Heart right ventricle (tissue), 16 donors: ENCODE results near the gene SPHKAP. TPM values are rescaled to one million over a fixed set of nuclear protein-coding genes. Genes with fewer than 3 reads are reported as not detected.
A peak's percentile ranks its signal among the peaks of the same experiment; 100 is the strongest.
"Not testable (repeated sequence)": the region's sequence is repeated elsewhere in the genome, so short reads cannot be mapped to it uniquely, and the experiment has no call there.

Experiments used
- ATAC-seq, 8 donors: fragments of 200-7000 bp; cut with Tn5 transposase; one replicate each; pipeline ENCODE4 v1.9.1; 2020; ENCODE audit warnings: mild to moderate bottlenecking in 8 of 8, moderate library complexity in 8 of 8, moderate number of reproducible peaks in 1 of 8
- DNase-seq, 2 donors: peaks; one replicate each; pipeline ENCODE4 v3.0.0-alpha.2; 2020
- H3K27ac ChIP-seq, 10 donors: fragments of 200-600 bp; sonication (generic) in 2 of 10; one replicate each; pipeline versions ENCODE4 v1.5.0 to v1.8.0; 2020 to 2022; ENCODE audit warnings: mild to moderate bottlenecking in 3 of 10
- H3K27me3 ChIP-seq, 7 donors: fragments of 200-600 bp; one replicate each; pipeline ENCODE4 v1.8.0; 2021 to 2022; ENCODE audit warnings: mild to moderate bottlenecking in 2 of 7
- H3K36me3 ChIP-seq, 9 donors: fragments of 200-600 bp; sonication (generic) in 1 of 9; one replicate each; pipeline versions ENCODE4 v1.5.0 to v1.8.0; 2020 to 2022; ENCODE audit warnings: mild to moderate bottlenecking in 2 of 9
- H3K4me1 ChIP-seq, 9 donors: fragments of 200-600 bp; sonication (generic) in 1 of 9; one replicate each; pipeline versions ENCODE4 v1.5.0 to v1.8.0; 2020 to 2022; ENCODE audit warnings: mild to moderate bottlenecking in 4 of 9
- H3K4me3 ChIP-seq, 10 donors: fragments of 200-600 bp; sonication (generic) in 2 of 10; one replicate each; pipeline versions ENCODE4 v1.5.0 to v1.8.0; 2020 to 2022; ENCODE audit warnings: mild to moderate bottlenecking in 7 of 10, moderate library complexity in 2 of 10
- H3K9me3 ChIP-seq, 11 donors: fragments of 200-600 bp in 10 of 11; sonication (generic) in 2 of 11; one replicate each; pipeline versions ENCODE4 v1.5.0 to v1.8.0; 2013 to 2022; ENCODE audit warnings: mild to moderate bottlenecking in 2 of 11, control low read depth in 1 of 11, moderate library complexity in 1 of 11
- CTCF ChIP-seq, 9 donors: fragments of 200-600 bp; sonication (generic) in 2 of 9; IDR thresholded peaks; one replicate each; pipeline versions ENCODE4 v1.5.0 to v1.8.0; 2021 to 2022; ENCODE audit warnings: antibody characterized with exemption in 9 of 9, mild to moderate bottlenecking in 5 of 9, moderate library complexity in 1 of 9
- WGBS, 2 donors: extraction: QIAGEN DNeasy Blood & Tissue Kit; methylation state at CpG; one replicate each; pipeline ENCODE4 v1.1.7; 2013; ENCODE audit warnings: inconsistent platforms in 1 of 2; 5-methylcytosine and 5-hydroxymethylcytosine counted together
- intact Hi-C, 10 donors: fragments of 100-400 bp; cut with DNase I; formaldehyde crosslinking; loops; one replicate each; pipeline versions ENCODE4 v1.11.1 to v1.14.2; 2022
- polyA plus RNA-seq, 2 donors: library from polyadenylated mRNA; stranded (reverse); fragments of 200-250 nt; gene quantifications; one replicate each; pipeline ENCODE4 v1.2.3, GENCODE V29; 2013
- total RNA-seq, 10 donors: library from RNA; stranded (reverse); fragmentation: NEBNext Ultra II Directional in 3 of 10; extraction: Animal tissue kit (Norgen Biotek cat#: 25700) in 3 of 10; gene quantifications; one replicate each; pipeline versions ENCODE4 v1.2.1 to v1.2.4, GENCODE V29; 2021 to 2023
- donor health status: Arrhythmogenic right ventricular cardiomyopathy.
- donor health status: ischemic (EF 13 %, LVEDD 7.1; RV severe dilation, severe dysfunction).
- donor health status: healthy with polysubstance abuse.
- donor health status: DM: no; HTN: yes; CAD: no.
- donor health status: DM: no; HTN: no; CAD: no.
- donor health status: ischemic (EF 25% LVEDD 6.9; RV normal size, moderate dysfunction).
- donor health status: ischemic (EF 25% LVEDD 5.7; RV mildly dilated, moderate dysfunction).
- donor health status: healthy.
- donor health status: DM: yes; HTN: yes; CAD: no.
- donor health status: Ischemic cardiomyopathy.
- donor health status: ischemic (EF 35%, LVEDD 5.7; RV mildly dilated, moderate dysfunction).
- donor health status: nonischemic (EF 11% LVEDD 7.7; RV severe dilation, severe dysfunction).
- donor health status: DM: yes; HTN: yes; CAD: no.
- donor health status: PGD.
- donor health status: ischemic (EF 29% LVEDD 5.4; RV normal size, mild dysfunction).
- donor health status: nonischemic (EF 23%, LVEDD 6.1; RV moderate dilation, normal function).

The SPHKAP gene
- total and polyA plus RNA-seq, 12 donors = 4.7 to 151 (median 101) TPM

DNA sequence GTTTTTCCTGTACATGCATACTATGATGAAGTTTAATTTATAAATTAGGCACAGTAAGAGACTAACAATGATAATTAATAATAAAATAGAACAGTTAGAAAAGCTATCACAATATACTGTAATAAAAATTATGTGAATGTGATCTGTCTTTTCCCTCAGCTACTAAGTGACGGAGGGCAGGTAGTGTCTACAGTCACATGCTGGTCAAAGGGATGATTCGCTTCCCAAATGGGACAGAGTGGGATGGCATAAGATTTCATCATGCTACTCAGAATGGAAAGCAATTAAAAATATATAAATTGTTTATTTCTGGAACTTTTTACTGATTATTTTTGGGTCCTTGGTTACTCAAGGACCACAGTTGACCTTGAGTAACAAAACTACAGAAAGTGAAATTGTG, 238.5 kb downstream of the SPHKAP start:
- H3K9me3 ChIP-seq = peaks cover 0 to 10% (median 0%) of the 10 kb centered on the region in 11 donors
- no peak for TF ChIP-seq CTCF (IDR thresholded peaks at IDR 0.05)
- no peak overlapping the region for H3K4me3 ChIP-seq
- ATAC-seq (no peak), DNase-seq (no peak)
- no peaks in the 10 kb centered on the region for H3K4me1 ChIP-seq
- H3K36me3 ChIP-seq = no peaks in the 10 kb centered on the region
- no peak overlapping the region for H3K27ac ChIP-seq
- WGBS, 2 donors = 66 to 87% methylated on average over 2 of the region's 2 CpGs
- intact Hi-C loops = no loop called here
- H3K27me3 ChIP-seq = peaks cover 0 to 7% (median 0%) of the 10 kb centered on the region in 7 donors

DNA sequence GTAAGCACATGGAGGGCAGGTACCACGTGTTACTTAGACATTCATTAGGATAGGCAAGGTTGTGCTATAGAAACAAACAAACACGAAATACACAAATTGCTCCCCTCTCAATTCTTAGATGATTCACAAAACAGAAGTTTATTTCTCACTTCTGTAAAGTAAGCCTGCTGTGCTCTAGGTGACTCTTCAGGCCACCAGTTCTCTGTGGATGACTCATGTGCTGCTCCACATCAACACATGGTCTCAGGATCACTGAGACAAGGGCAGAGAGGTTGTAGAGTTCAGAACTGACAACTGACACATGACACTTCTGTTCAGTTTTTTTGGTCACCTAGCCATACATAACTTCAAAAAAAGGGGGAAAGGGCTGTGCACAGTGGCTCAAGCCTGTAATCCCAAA, 239.5 kb downstream of the SPHKAP start:
- H3K4me1 ChIP-seq = no peaks in the 10 kb centered on the region
- no peak for TF ChIP-seq CTCF (IDR thresholded peaks at IDR 0.05)
- peaks cover 0 to 10% (median 0%) of the 10 kb centered on the region in 11 donors for H3K9me3 ChIP-seq
- WGBS, 2 donors = 66 to 67% methylated on average over 2 of the region's 2 CpGs
- intact Hi-C loops = no loop called here
- ATAC-seq (peak in 4 of 8 donors; percentile 46 to 85 (median 68)), DNase-seq (no peak)
- no peak overlapping the region for H3K27ac ChIP-seq
- no peak overlapping the region for H3K4me3 ChIP-seq
- H3K36me3 ChIP-seq = no peaks in the 10 kb centered on the region
- H3K27me3 ChIP-seq = peaks cover 0 to 7% (median 0%) of the 10 kb centered on the region in 7 donors

DNA sequence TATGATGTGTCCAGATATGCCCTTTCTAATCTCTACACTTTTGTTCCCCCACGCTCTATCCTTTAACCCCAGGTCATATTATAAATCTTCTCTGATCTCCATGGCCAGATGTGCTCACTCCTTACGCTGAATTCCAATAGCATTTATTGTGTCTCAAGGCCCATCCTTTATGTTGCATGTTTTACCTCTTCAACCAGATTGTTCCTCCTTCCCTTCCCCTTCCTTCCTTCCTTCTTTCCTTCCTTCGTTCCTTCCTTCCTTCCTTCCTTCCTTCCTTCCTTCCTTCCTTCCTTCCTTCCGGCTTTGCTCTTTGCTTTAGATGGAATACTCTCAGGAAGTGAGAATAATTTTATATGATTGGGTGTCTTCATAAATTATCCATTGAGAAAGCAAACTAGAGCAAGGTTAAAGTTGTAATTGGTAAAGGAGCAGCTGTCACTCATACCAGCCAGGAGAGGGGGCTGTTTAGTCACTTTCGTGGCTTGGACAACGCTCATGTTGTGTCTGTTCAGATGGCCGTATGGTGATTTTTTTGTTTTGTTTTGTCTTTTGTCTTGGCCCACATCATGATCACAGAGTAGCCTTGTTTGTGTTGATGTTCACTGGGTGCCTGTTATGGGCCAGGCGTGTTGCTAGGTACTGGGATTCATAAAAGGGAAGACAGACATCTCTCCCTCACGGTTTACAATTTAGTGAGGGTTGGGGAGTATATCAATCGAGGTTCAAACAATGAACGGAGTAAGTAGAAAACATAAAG, 242.0 kb downstream of the SPHKAP start:
- intact Hi-C loops = loop anchor here in 1 of 10 donors (10.0 kb wide), 1 partner anchor 735 kb away; no protein-coding TSS in a partner anchor
- DNase-seq (no peak), ATAC-seq (peak in 5 of 8 donors; percentile 38 to 59 (median 56))
- peaks cover 0 to 7% (median 0%) of the 10 kb centered on the region in 7 donors for H3K27me3 ChIP-seq
- WGBS, 2 donors = 49 to 51% methylated on average over 11 of the region's 11 CpGs
- no peak overlapping the region for H3K27ac ChIP-seq
- TF ChIP-seq CTCF (IDR thresholded peaks at IDR 0.05) = peak; percentile 13 to 57 (median 43)
- no peaks in the 10 kb centered on the region for H3K4me1 ChIP-seq
- H3K36me3 ChIP-seq = no peaks in the 10 kb centered on the region
- H3K4me3 ChIP-seq = no peak overlapping the region
- peaks cover 0 to 3% (median 0%) of the 10 kb centered on the region in 11 donors for H3K9me3 ChIP-seq

GRCh38 chr2:227936249-227936648, 245.2 kb downstream of the SPHKAP start:
- not testable (repeated sequence) for H3K27me3 ChIP-seq, H3K9me3 ChIP-seq, H3K36me3 ChIP-seq, H3K27ac ChIP-seq, H3K4me1 ChIP-seq, H3K4me3 ChIP-seq, DNase-seq, ATAC-seq
- 83% methylated on average over 7 of the region's 7 CpGs for WGBS, 2 donors
- intact Hi-C loops = loop anchor here in 1 of 10 donors (10.0 kb wide), 1 partner anchor 739 kb away; no protein-coding TSS in a partner anchor

DNA sequence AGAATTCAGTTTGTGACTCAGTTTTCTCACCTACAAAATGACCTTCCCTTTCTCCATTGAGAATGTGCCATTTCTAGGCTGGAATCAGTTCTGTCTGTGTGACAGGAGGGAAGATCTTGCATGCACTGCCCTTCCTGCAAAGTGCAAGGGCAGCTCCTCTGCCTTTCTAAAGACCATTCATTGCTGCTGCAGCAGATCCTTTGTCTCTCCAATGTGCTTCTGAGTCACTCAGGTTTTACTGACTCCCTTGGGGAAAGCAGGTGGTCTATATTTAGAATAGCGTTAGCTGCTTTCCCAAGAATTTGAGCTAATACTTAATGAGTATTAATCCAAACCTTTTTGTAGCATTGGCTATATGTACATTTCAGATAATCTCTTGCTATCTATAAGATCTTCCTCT, 247.6 kb downstream of the SPHKAP start:
- peaks cover 0 to 6% (median 0%) of the 10 kb centered on the region in 7 donors for H3K27me3 ChIP-seq
- peaks cover 0 to 3% (median 0%) of the 10 kb centered on the region in 11 donors for H3K9me3 ChIP-seq
- ATAC-seq (no peak), DNase-seq (no peak)
- H3K27ac ChIP-seq = no peak overlapping the region
- whole genome bisulfite sequencing, 2 donors = 69 to 73% methylated on average over 1 of the region's 1 CpG
- TF ChIP-seq CTCF (IDR thresholded peaks at IDR 0.05) = no peak
- no peaks in the 10 kb centered on the region for H3K36me3 ChIP-seq
- no peak overlapping the region for H3K4me3 ChIP-seq
- intact Hi-C loops = loop anchor here in 1 of 10 donors (10.0 kb wide), 1 partner anchor 741 kb away; no protein-coding TSS in a partner anchor
- no peaks in the 10 kb centered on the region for H3K4me1 ChIP-seq
